IMR-90 (cell line): Measurements from ENCODE around the gene RANBP10. TPM values are rescaled to one million over a fixed set of nuclear protein-coding genes. Genes with fewer than 3 reads are reported as not detected.

Experiments used
- ATAC-seq: fragments of 200-7000 bp; cut with Tn5 transposase; 2 replicates; pipeline ENCODE4 v1.9.1; 2020; ENCODE audit warnings: low read depth, mild to moderate bottlenecking, moderate library complexity
- BruUV-seq: library from RNA; stranded (reverse); fragments of 400-500 nt; replicated peaks from 2 replicates; lab custom pipeline; 2021; lab: Mats Ljungman, UMichigan
- CTCF ChIA-PET: fragments of 300-600 bp; formaldehyde crosslinking; extraction: SDS; loops from one replicate; lab custom pipeline; 2021; ENCODE audit warnings: antibody characterized with exemption; lab: Yijun Ruan, JAX
- POLR2A ChIA-PET: fragments of 300-600 bp; sonication (Branson Sonifier 250); formaldehyde crosslinking; loops from one replicate; lab custom pipeline; 2022; ENCODE audit warnings: antibody characterized with exemption; ENCODE audit not compliant: unreplicated experiment; lab: Charles Lee
- DNase-seq: peaks from one replicate; pipeline ENCODE4 v3.0.0; 2013
- H2AFZ ChIP-seq: replicated peaks from 2 replicates; pipeline ENCODE3; 2013; ENCODE audit warnings: low read length, mild to moderate bottlenecking; ENCODE audit not compliant: poor library complexity
- H2AK5ac ChIP-seq: 2 replicates; pipeline ENCODE4 v1.6.1; 2013; ENCODE audit warnings: low read depth, low read length, inconsistent platforms
- H2AK9ac ChIP-seq: replicated peaks from 2 replicates; pipeline ENCODE3; 2013; ENCODE audit warnings: mild to moderate bottlenecking, low read depth, low read length, moderate library complexity; ENCODE audit not compliant: poor library complexity
- H2BK120ac ChIP-seq: 2 replicates; pipeline ENCODE4 v1.6.1; 2013; ENCODE audit warnings: low read depth, low read length, inconsistent platforms
- H2BK15ac ChIP-seq: 3 replicates; pipeline ENCODE4 v1.6.1; 2013; ENCODE audit warnings: low read depth, low read length, inconsistent platforms
- H2BK20ac ChIP-seq: 2 replicates; pipeline ENCODE4 v1.6.1; 2013; ENCODE audit warnings: low read depth, mild to moderate bottlenecking, inconsistent platforms, low read length, moderate library complexity
- H2BK5ac ChIP-seq: 2 replicates; pipeline ENCODE4 v1.6.1; 2013; ENCODE audit warnings: mild to moderate bottlenecking, low read depth, low read length, inconsistent platforms; ENCODE audit not compliant: poor library complexity, severe bottlenecking
- H3K14ac ChIP-seq: replicated peaks from 2 replicates; pipeline ENCODE4 v1.6.1; 2013; ENCODE audit warnings: low read depth, low read length, inconsistent platforms
- H3K18ac ChIP-seq: 2 replicates; pipeline ENCODE4 v1.6.1; 2013; ENCODE audit warnings: low read depth, low read length, control low read depth
- H3K23ac ChIP-seq: 2 replicates; pipeline ENCODE4 v1.6.1; 2013; ENCODE audit warnings: low read depth, low read length, inconsistent platforms
- H3K27ac ChIP-seq: 2 replicates; pipeline ENCODE4 v1.5.1; 2013; ENCODE audit warnings: mild to moderate bottlenecking, control low read depth, low read length; ENCODE audit not compliant: insufficient read depth
- H3K27me3 ChIP-seq: 2 replicates; pipeline ENCODE4 v1.6.1; 2013; ENCODE audit warnings: low read length; ENCODE audit not compliant: control insufficient read depth, insufficient read depth
- H3K36me3 ChIP-seq: 2 replicates; pipeline ENCODE4 v1.6.1; 2013; ENCODE audit warnings: low read length, mixed read lengths; ENCODE audit not compliant: control insufficient read depth, insufficient read depth
- H3K4ac ChIP-seq: 2 replicates; pipeline ENCODE4 v1.6.1; 2013; ENCODE audit warnings: low read depth, low read length, inconsistent platforms
- H3K4me1 ChIP-seq: 2 replicates; pipeline ENCODE4 v1.6.1; 2013; ENCODE audit warnings: low read length, mixed read lengths; ENCODE audit not compliant: control insufficient read depth, insufficient read depth
- H3K4me2 ChIP-seq: 2 replicates; pipeline ENCODE4 v1.6.1; 2013; ENCODE audit warnings: low read depth, mild to moderate bottlenecking, control low read depth, low read length, moderate library complexity
- H3K4me3 ChIP-seq: 2 replicates; pipeline ENCODE4 v1.5.1; 2013; ENCODE audit warnings: low read depth, mild to moderate bottlenecking, control low read depth, low read length, moderate library complexity; ENCODE audit not compliant: insufficient read depth
- H3K56ac ChIP-seq: 2 replicates; pipeline ENCODE4 v1.6.1; 2013; ENCODE audit warnings: low read length, inconsistent platforms; ENCODE audit not compliant: insufficient read depth; ENCODE audit errors: extremely low read depth
- H3K79me1 ChIP-seq, 2 experiments: 2 replicates each; pipeline ENCODE4 v1.6.1; 2013; ENCODE audit warnings: low read length in 2 of 2, inconsistent platforms in 1 of 2, low read depth in 1 of 2
- H3K9ac ChIP-seq: 2 replicates; pipeline ENCODE4 v1.6.1; 2013; ENCODE audit warnings: low read depth, low read length, control low read depth
- H3K9me1 ChIP-seq: 2 replicates; pipeline ENCODE4 v1.6.1; 2013; ENCODE audit warnings: low read length, inconsistent platforms; ENCODE audit not compliant: insufficient read depth
- H3K9me3 ChIP-seq: 2 replicates; pipeline ENCODE4 v1.6.1; 2013; ENCODE audit warnings: low read length; ENCODE audit not compliant: control insufficient read depth, insufficient read depth
- H4K20me1 ChIP-seq: 2 replicates; pipeline ENCODE4 v1.6.1; 2013; ENCODE audit warnings: low read length, inconsistent platforms; ENCODE audit not compliant: insufficient read depth
- H4K5ac ChIP-seq: 2 replicates; pipeline ENCODE4 v1.6.1; 2013; ENCODE audit warnings: mild to moderate bottlenecking, low read depth, low read length, control low read depth
- H4K8ac ChIP-seq, 2 experiments: 2 replicates each; pipeline ENCODE4 v1.6.1; 2013; ENCODE audit warnings: low read depth in 2 of 2, low read length in 2 of 2, control low read depth in 1 of 2, inconsistent platforms in 1 of 2
- H4K91ac ChIP-seq: 2 replicates; pipeline ENCODE4 v1.6.1; 2013; ENCODE audit warnings: low read depth, low read length, inconsistent platforms; ENCODE audit not compliant: insufficient read depth
- BHLHE40 ChIP-seq: fragments of 150-350 bp; IDR thresholded peaks from 2 replicates; pipeline ENCODE4 v1.6.1; 2016; ENCODE audit warnings: mild to moderate bottlenecking, low read depth, low read length
- CEBPB ChIP-seq: IDR thresholded peaks from 2 replicates; pipeline ENCODE4 v1.6.1; 2012; ENCODE audit warnings: low read depth, low read length, improper control_type of control experiment
- CHD1 ChIP-seq: IDR thresholded peaks from 2 replicates; pipeline ENCODE4 v1.6.1; 2012; ENCODE audit warnings: low read depth, low read length, improper control_type of control experiment
- FOS ChIP-seq: fragments of 150-350 bp; IDR thresholded peaks from 2 replicates; pipeline ENCODE4 v1.6.1; 2016; ENCODE audit warnings: low read depth, low read length
- MAFK ChIP-seq: IDR thresholded peaks from 2 replicates; pipeline ENCODE4 v1.6.1; 2012; ENCODE audit warnings: low read depth, low read length, improper control_type of control experiment
- MAZ ChIP-seq: IDR thresholded peaks from 2 replicates; pipeline ENCODE4 v1.6.1; 2012; ENCODE audit warnings: low read depth, mild to moderate bottlenecking, low read length, improper control_type of control experiment, moderate library complexity, borderline replicate concordance
- POLR2A ChIP-seq: IDR thresholded peaks from 2 replicates; pipeline ENCODE4 v1.6.1; 2012; ENCODE audit warnings: mild to moderate bottlenecking, low read depth, low read length
- RAD21 ChIP-seq: IDR thresholded peaks from 2 replicates; pipeline ENCODE4 v1.6.1; 2012; ENCODE audit warnings: low read length, improper control_type of control experiment
- RCOR1 ChIP-seq: IDR thresholded peaks from 2 replicates; pipeline ENCODE4 v1.6.1; 2012; ENCODE audit warnings: mild to moderate bottlenecking, low read length, improper control_type of control experiment; ENCODE audit not compliant: insufficient replicate concordance
- RFX5 ChIP-seq: IDR thresholded peaks from 2 replicates; pipeline ENCODE4 v1.8.0; 2012; ENCODE audit warnings: low read depth, mild to moderate bottlenecking, low read length, moderate library complexity
- SMC3 ChIP-seq: fragments of 150-350 bp; IDR thresholded peaks from 2 replicates; pipeline ENCODE4 v1.6.1; 2016; ENCODE audit warnings: low read depth, mild to moderate bottlenecking, antibody characterized with exemption, low read length, moderate library complexity
- WGBS, 2 experiments: methylation state at CpG; one replicate each; pipeline versions ENCODE4 v1.1.5 to v1.1.7; 2013; ENCODE audit warnings: missing lambda C conversion rate in 2 of 2; ENCODE audit not compliant: insufficient read length in 1 of 2; ENCODE audit errors: extremely low coverage in 2 of 2; 5-methylcytosine and 5-hydroxymethylcytosine counted together
- dilution Hi-C: fragments of 300-500 bp; cut with HindIII; formaldehyde crosslinking; loops from one replicate; pipeline ENCODE4 v1.14.3; 2018; ENCODE audit warnings: low sequenced_read_pairs; ENCODE audit not compliant: unreplicated experiment
- in situ Hi-C: fragments of 300-500 bp; cut with MboI; formaldehyde crosslinking; loops from 3 replicates; pipeline ENCODE4 v1.14.3; 2019; ENCODE audit warnings: low sequenced_read_pairs, inconsistent platforms, mixed read lengths
- intact Hi-C: fragments of 100-400 bp; cut with micrococcal nuclease; formaldehyde crosslinking; loops from 2 replicates; pipeline ENCODE4 v1.10.0; 2022
- polyA plus RNA-seq, 3 experiments: library from polyadenylated mRNA; depleted of rRNA; stranded (reverse); fragments of >200 nt; gene quantifications; 2 replicates each; pipeline ENCODE4 v1.2.3, GENCODE V29; 2012; ENCODE audit warnings: low replicate concordance in 1 of 3
- total RNA-seq: library from RNA; depleted of rRNA; stranded (reverse); fragments of >200 nt; gene quantifications from 2 replicates; pipeline ENCODE4 v1.2.3, GENCODE V29; 2012
- TF ChIP-seq, protein P1 (sequence below): fragments of 150-350 bp; IDR thresholded peaks from 2 replicates; pipeline ENCODE4 v1.6.1; 2017; ENCODE audit warnings: mild to moderate bottlenecking, antibody characterized with exemption, low read length, low read depth
- TF ChIP-seq, protein P2 (sequence below): fragments of 150-350 bp; IDR thresholded peaks from 2 replicates; pipeline ENCODE4 v1.6.1; 2016; ENCODE audit warnings: low read depth, mild to moderate bottlenecking, low read length, moderate library complexity, borderline replicate concordance
- TF ChIP-seq, protein P3 (sequence below): conservative IDR thresholded peaks from 2 replicates; pipeline ENCODE4 v1.5.1; 2012; ENCODE audit warnings: mild to moderate bottlenecking, low read depth, low read length, improper control_type of control experiment

RANBP10 gene
- total and polyA plus RNA-seq, 2 of the 4 experiments (the other 2 are of a cell fraction), result 2.7 to 12.1 TPM

DNA sequence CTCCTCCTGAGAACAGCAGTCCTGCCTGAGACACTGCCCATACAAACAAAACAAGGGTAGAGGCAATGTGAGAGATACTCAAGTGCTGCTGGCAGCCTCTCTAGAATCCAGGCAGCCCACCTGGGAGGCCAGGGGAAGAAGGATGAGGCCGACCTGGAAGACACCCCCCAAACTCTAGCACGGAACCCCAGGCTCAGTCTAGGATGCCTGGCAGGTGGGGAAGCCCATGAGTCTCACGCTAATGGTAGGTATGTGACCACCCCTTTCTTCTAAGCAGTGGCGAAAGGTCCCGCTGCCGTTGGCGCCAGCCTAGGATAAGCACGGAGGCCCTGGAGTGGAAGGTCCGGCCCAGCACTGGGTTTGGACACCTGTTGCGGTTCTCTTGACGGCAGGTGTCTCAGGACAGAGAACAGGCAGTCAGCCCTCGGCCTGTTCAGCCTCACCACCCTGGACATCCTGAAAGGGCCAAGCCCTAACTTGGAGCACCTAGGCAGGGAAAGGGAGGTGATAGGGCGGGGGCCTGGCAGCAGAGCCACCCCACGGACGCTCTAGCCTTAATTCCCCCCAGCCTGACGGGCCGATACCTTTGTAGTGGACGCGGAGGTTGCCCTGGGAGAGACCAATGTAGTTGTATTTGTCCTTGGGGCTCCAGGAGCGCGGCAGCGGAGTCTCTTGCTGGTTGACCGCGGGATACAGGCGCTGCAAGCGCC, 487 bp downstream of the RANBP10 start:
- Histone ChIP-seq H4K8ac (peak overlapping the region; percentile 24 to 57; a peak in 1 of 4 replicates), H2BK15ac (no peak overlapping the region), H2AK5ac (peak overlapping the region; percentile 87), H2AFZ (peak overlapping the region; percentile 96), H3K9me3 (no peaks in the 10 kb centered on the region), H3K27me3 (no peaks in the 10 kb centered on the region), H3K23ac (peak overlapping the region; percentile 95), H2BK120ac (no peak overlapping the region), H3K4me3 (peak overlapping the region; percentile 76), H3K18ac (no peak overlapping the region), H3K56ac (peak overlapping the region; percentile 22; the same call in 1 of the 2 replicates), H2AK9ac (peak overlapping the region; percentile 99), H3K9ac (peak overlapping the region; percentile 75), H4K20me1 (peaks cover 15% of the 10 kb centered on the region; the same call in 1 of the 2 replicates), H3K4ac (peak overlapping the region; percentile 74), H3K79me1 (peaks cover 16 to 55% of the 10 kb centered on the region in 2 experiments), H2BK20ac (no peak overlapping the region), H3K14ac (peak overlapping the region; percentile 76), H3K4me2 (peak overlapping the region; percentile 98), H3K36me3 (peaks cover 9% of the 10 kb centered on the region), H4K91ac (peak overlapping the region; percentile 32), H3K4me1 (peaks cover 6% of the 10 kb centered on the region), H3K9me1 (peaks cover 10% of the 10 kb centered on the region), H2BK5ac (peak overlapping the region; percentile 14), H3K27ac (peak overlapping the region; percentile 28), H4K5ac (no peak overlapping the region)
- dilution Hi-C loops, result no loop called here
- intact Hi-C loops, result loop anchor here (5.0 to 10.0 kb wide), 3 partner anchors 89 to 281 kb away; partner anchors contain the start of genes GFOD2 and RIPOR1
- 0% methylated on average over 3 of the region's 26 CpGs; no CpG with 5 or more reads in 1 of the 2 experiments for WGBS, 2 experiments
- BruUV-seq, result no TSS peak
- no peak for DNase-seq
- CTCF ChIA-PET, result interaction anchor here (1.8 kb wide), 1 partner anchor 11 kb away, joined by 19 read pairs; no protein-coding TSS in a partner anchor
- POLR2A ChIA-PET, result interaction anchor here (0.8 kb wide), 1 partner anchor 59 kb away, joined by 3 read pairs; no protein-coding TSS in a partner anchor
- in situ Hi-C loops, result no loop called here
- peak; percentile 1 for ATAC-seq
- TF ChIP-seq, protein P1, sequence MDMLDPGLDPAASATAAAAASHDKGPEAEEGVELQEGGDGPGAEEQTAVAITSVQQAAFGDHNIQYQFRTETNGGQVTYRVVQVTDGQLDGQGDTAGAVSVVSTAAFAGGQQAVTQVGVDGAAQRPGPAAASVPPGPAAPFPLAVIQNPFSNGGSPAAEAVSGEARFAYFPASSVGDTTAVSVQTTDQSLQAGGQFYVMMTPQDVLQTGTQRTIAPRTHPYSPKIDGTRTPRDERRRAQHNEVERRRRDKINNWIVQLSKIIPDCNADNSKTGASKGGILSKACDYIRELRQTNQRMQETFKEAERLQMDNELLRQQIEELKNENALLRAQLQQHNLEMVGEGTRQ, result no peak
- TF ChIP-seq MAZ (no peak), RFX5 (no peak), FOS (no peak), RCOR1 (no peak), MAFK (no peak), CEBPB (no peak), POLR2A (no peak), SMC3 (no peak), CHD1 (no peak), RAD21 (no peak), BHLHE40 (no peak)
- TF ChIP-seq, protein P2, sequence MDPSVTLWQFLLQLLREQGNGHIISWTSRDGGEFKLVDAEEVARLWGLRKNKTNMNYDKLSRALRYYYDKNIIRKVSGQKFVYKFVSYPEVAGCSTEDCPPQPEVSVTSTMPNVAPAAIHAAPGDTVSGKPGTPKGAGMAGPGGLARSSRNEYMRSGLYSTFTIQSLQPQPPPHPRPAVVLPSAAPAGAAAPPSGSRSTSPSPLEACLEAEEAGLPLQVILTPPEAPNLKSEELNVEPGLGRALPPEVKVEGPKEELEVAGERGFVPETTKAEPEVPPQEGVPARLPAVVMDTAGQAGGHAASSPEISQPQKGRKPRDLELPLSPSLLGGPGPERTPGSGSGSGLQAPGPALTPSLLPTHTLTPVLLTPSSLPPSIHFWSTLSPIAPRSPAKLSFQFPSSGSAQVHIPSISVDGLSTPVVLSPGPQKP, result no peak
- TF ChIP-seq, protein P3, sequence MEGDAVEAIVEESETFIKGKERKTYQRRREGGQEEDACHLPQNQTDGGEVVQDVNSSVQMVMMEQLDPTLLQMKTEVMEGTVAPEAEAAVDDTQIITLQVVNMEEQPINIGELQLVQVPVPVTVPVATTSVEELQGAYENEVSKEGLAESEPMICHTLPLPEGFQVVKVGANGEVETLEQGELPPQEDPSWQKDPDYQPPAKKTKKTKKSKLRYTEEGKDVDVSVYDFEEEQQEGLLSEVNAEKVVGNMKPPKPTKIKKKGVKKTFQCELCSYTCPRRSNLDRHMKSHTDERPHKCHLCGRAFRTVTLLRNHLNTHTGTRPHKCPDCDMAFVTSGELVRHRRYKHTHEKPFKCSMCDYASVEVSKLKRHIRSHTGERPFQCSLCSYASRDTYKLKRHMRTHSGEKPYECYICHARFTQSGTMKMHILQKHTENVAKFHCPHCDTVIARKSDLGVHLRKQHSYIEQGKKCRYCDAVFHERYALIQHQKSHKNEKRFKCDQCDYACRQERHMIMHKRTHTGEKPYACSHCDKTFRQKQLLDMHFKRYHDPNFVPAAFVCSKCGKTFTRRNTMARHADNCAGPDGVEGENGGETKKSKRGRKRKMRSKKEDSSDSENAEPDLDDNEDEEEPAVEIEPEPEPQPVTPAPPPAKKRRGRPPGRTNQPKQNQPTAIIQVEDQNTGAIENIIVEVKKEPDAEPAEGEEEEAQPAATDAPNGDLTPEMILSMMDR, result no peak
